H1 (cell line): ENCODE measurements around the gene SNED1.

Experiments
- EZH2 ChIP-seq: fragments of 200-600 bp; sonication (generic); IDR thresholded peaks from 2 replicates; pipeline ENCODE4 v1.7.1; 2012; ENCODE audit warnings: low read depth, mild to moderate bottlenecking, moderate library complexity, low read length, inconsistent platforms; ENCODE audit not compliant: severe bottlenecking
- FOSL1 ChIP-seq: IDR thresholded peaks from 2 replicates; pipeline ENCODE4 v1.6.1; 2011; ENCODE audit warnings: mild to moderate bottlenecking, low read depth, low read length, moderate library complexity; ENCODE audit not compliant: insufficient read depth
- JUND ChIP-seq: IDR thresholded peaks from 2 replicates; pipeline ENCODE4 v1.6.1; 2011; ENCODE audit warnings: mild to moderate bottlenecking, improper control_type of control experiment, low read length
- POLR2A ChIP-seq, 2 experiments: IDR thresholded peaks; 1 replicate in 1 of 2; 2 replicates in 1 of 2; pipeline ENCODE4 v1.6.1; 2011; ENCODE audit warnings: low read depth in 2 of 2, low read length in 2 of 2, mild to moderate bottlenecking in 2 of 2; ENCODE audit errors: control extremely low read depth in 1 of 2
- RAD21 ChIP-seq, 2 experiments: IDR thresholded peaks in 1 of 2; conservative IDR thresholded peaks in 1 of 2; 2 replicates each; pipeline ENCODE4 v1.6.1; 2011; ENCODE audit warnings: low read depth in 2 of 2, low read length in 2 of 2, improper control_type of control experiment in 1 of 2, inconsistent platforms in 1 of 2, mild to moderate bottlenecking in 1 of 2, moderate library complexity in 1 of 2
- RBBP5 ChIP-seq: IDR thresholded peaks from 2 replicates; pipeline ENCODE4 v1.7.1; 2012; ENCODE audit warnings: low read depth, mild to moderate bottlenecking, inconsistent platforms, low read length, moderate library complexity, borderline replicate concordance
- SP1 ChIP-seq: IDR thresholded peaks from 2 replicates; pipeline ENCODE4 v1.6.1; 2011; ENCODE audit warnings: low read depth, low read length
- TCF12 ChIP-seq: IDR thresholded peaks from 2 replicates; pipeline ENCODE4 v1.6.1; 2011; ENCODE audit warnings: low read depth, mild to moderate bottlenecking, low read length
- YY1 ChIP-seq: IDR thresholded peaks from 2 replicates; pipeline ENCODE4 v1.6.1; 2011; ENCODE audit warnings: low read depth, mild to moderate bottlenecking, low read length
- TF ChIP-seq, protein P1 (sequence below), 3 experiments: IDR thresholded peaks; 1 replicate in 2 of 3; 2 replicates in 1 of 3; pipeline versions ENCODE4 v1.5.1 to v1.6.1; 2011; ENCODE audit warnings: low read length in 3 of 3, mild to moderate bottlenecking in 3 of 3, inconsistent platforms in 2 of 3, low read depth in 1 of 3, moderate library complexity in 1 of 3; ENCODE audit not compliant: insufficient read depth in 1 of 3; ENCODE audit errors: control extremely low read depth in 1 of 3

- no peak for TF ChIP-seq POLR2A (IDR thresholded peaks at IDR 0.05; ENCODE audit: control extremely low read depth in 1 of 2, low read depth in 2 of 2, low read length in 2 of 2)
- no peak for TF ChIP-seq FOSL1
- no peak for TF ChIP-seq EZH2
- TF ChIP-seq, protein P1, sequence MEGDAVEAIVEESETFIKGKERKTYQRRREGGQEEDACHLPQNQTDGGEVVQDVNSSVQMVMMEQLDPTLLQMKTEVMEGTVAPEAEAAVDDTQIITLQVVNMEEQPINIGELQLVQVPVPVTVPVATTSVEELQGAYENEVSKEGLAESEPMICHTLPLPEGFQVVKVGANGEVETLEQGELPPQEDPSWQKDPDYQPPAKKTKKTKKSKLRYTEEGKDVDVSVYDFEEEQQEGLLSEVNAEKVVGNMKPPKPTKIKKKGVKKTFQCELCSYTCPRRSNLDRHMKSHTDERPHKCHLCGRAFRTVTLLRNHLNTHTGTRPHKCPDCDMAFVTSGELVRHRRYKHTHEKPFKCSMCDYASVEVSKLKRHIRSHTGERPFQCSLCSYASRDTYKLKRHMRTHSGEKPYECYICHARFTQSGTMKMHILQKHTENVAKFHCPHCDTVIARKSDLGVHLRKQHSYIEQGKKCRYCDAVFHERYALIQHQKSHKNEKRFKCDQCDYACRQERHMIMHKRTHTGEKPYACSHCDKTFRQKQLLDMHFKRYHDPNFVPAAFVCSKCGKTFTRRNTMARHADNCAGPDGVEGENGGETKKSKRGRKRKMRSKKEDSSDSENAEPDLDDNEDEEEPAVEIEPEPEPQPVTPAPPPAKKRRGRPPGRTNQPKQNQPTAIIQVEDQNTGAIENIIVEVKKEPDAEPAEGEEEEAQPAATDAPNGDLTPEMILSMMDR (IDR thresholded peaks at IDR 0.05; ENCODE audit: control extremely low read depth in 1 of 3, insufficient read depth in 1 of 3, low read depth in 1 of 3, low read length in 3 of 3): no peak
- no peak for TF ChIP-seq SP1
- no peak for TF ChIP-seq TCF12
- TF ChIP-seq RBBP5: no peak; the same call in 1 of the 2 replicates
- no peak for TF ChIP-seq YY1
- no peak for TF ChIP-seq JUND
- TF ChIP-seq RAD21 (IDR thresholded peaks at IDR 0.05 in 1 of 2, conservative IDR thresholded peaks at IDR 0.05 in 1 of 2; ENCODE audit: low read depth in 2 of 2, low read length in 2 of 2): no peak
Observed at GRCh38 chr2:241035818-241036396, 37.5 kb downstream of the SNED1 start.
